GM23338 (cell line): ENCODE measurements around the gene KLHL9. TPM values are rescaled to one million over a fixed set of nuclear protein-coding genes. Genes with fewer than 3 reads are reported as not detected.

Experiments used
- ATAC-seq: fragments of 200-7000 bp; cut with Tn5 transposase; 3 replicates; pipeline ENCODE4 v1.9.1; 2020
- DNase-seq: peaks from one replicate; pipeline ENCODE4 v3.0.0-alpha.2; 2015; ENCODE audit warnings: low spot score
- H2AFZ ChIP-seq: fragments of 200-600 bp; sonication (generic); 2 replicates; pipeline ENCODE4 v1.8.0; 2016; ENCODE audit warnings: antibody characterized with exemption, mild to moderate bottlenecking, moderate library complexity
- H3F3A ChIP-seq: fragments of 200-600 bp; sonication (generic); replicated peaks from 2 replicates; pipeline ENCODE4 v1.8.0; 2017; ENCODE audit warnings: antibody characterized with exemption, mixed run types, low read depth
- H3K27ac ChIP-seq: fragments of 200-600 bp; sonication (generic); 2 replicates; pipeline ENCODE4 v1.6.1; 2016; ENCODE audit warnings: low read depth
- H3K27me3 ChIP-seq: fragments of 200-600 bp; sonication (generic); 2 replicates; pipeline ENCODE4 v1.8.0; 2016; ENCODE audit warnings: mild to moderate bottlenecking, mixed run types, moderate library complexity; ENCODE audit not compliant: insufficient read depth
- H3K36me3 ChIP-seq: fragments of 200-600 bp; sonication (generic); 2 replicates; pipeline ENCODE4 v1.8.0; 2016; ENCODE audit warnings: mild to moderate bottlenecking; ENCODE audit not compliant: insufficient read depth
- H3K4me1 ChIP-seq: fragments of 200-600 bp; sonication (generic); 2 replicates; pipeline ENCODE4 v1.8.0; 2016; ENCODE audit warnings: mild to moderate bottlenecking, moderate library complexity; ENCODE audit not compliant: insufficient read depth
- H3K4me2 ChIP-seq: fragments of 200-600 bp; sonication (generic); 2 replicates; pipeline ENCODE4 v1.7.1; 2017; ENCODE audit warnings: mixed run types
- H3K4me3 ChIP-seq: fragments of 200-600 bp; sonication (generic); 2 replicates; pipeline ENCODE4 v1.6.1; 2016; ENCODE audit warnings: mixed run types
- H3K79me2 ChIP-seq: fragments of 200-600 bp; sonication (generic); replicated peaks from 2 replicates; pipeline ENCODE4 v1.8.0; 2017; ENCODE audit warnings: mild to moderate bottlenecking; ENCODE audit not compliant: insufficient read depth
- H3K9me2 ChIP-seq: fragments of 200-600 bp; sonication (generic); 2 replicates; pipeline ENCODE4 v1.8.0; 2017; ENCODE audit not compliant: insufficient read depth
- H4K20me1 ChIP-seq: fragments of 200-600 bp; sonication (generic); replicated peaks from 2 replicates; pipeline ENCODE4 v1.8.0; 2017; ENCODE audit warnings: mild to moderate bottlenecking; ENCODE audit not compliant: insufficient read depth
- H3K27ac Mint-ChIP-seq: 2 replicates; pipeline ENCODE4 v1.8.0; 2020; ENCODE audit warnings: inconsistent platforms, mild to moderate bottlenecking, moderate library complexity, mixed read lengths
- H3K27me3 Mint-ChIP-seq: 3 replicates; pipeline ENCODE4 v1.8.0; 2022; ENCODE audit warnings: low read depth, mild to moderate bottlenecking, moderate library complexity, mixed read lengths, inconsistent platforms; ENCODE audit not compliant: insufficient read depth, poor library complexity
- H3K36me3 Mint-ChIP-seq: 3 replicates; pipeline ENCODE4 v1.8.0; 2021; ENCODE audit warnings: low read depth, mild to moderate bottlenecking, inconsistent platforms, moderate library complexity, mixed read lengths
- H3K4me1 Mint-ChIP-seq: 3 replicates; pipeline ENCODE4 v1.8.0; 2020; ENCODE audit warnings: mild to moderate bottlenecking, inconsistent platforms, mixed read lengths
- H3K4me3 Mint-ChIP-seq: 3 replicates; pipeline ENCODE4 v1.8.0; 2021; ENCODE audit warnings: moderate library complexity, mild to moderate bottlenecking, inconsistent platforms, mixed read lengths
- H3K9me3 Mint-ChIP-seq: 3 replicates; pipeline ENCODE4 v1.8.0; 2020; ENCODE audit warnings: moderate library complexity, mild to moderate bottlenecking, inconsistent platforms, mixed read lengths
- CREB1 ChIP-seq: fragments of 250-450 bp; sonication (Bioruptor Pico); IDR thresholded peaks from 2 replicates; pipeline ENCODE4 v1.5.0; 2020; ENCODE audit warnings: low read depth, mild to moderate bottlenecking, moderate library complexity
- EZH2 ChIP-seq: fragments of 200-600 bp; sonication (generic); IDR thresholded peaks from one replicate; pipeline ENCODE4 v1.8.0; 2017; ENCODE audit warnings: antibody characterized with exemption, mild to moderate bottlenecking, low read depth; ENCODE audit not compliant: unreplicated experiment
- EZH2phosphoT487 ChIP-seq: fragments of 200-600 bp; sonication (generic); IDR thresholded peaks from one replicate; pipeline ENCODE4 v1.8.1; 2018; ENCODE audit warnings: antibody characterized with exemption; ENCODE audit not compliant: unreplicated experiment
- JUNB ChIP-seq: IDR thresholded peaks from one replicate; pipeline ENCODE4 v1.6.1; 2016; ENCODE audit warnings: antibody characterized with exemption; ENCODE audit not compliant: unreplicated experiment
- NANOG ChIP-seq: IDR thresholded peaks from 2 replicates; pipeline ENCODE4 v1.6.1; 2016; ENCODE audit warnings: antibody characterized with exemption, borderline replicate concordance
- POLR2AphosphoS5 ChIP-seq: IDR thresholded peaks from 2 replicates; pipeline ENCODE4 v1.6.1; 2016; ENCODE audit warnings: antibody characterized with exemption, low read depth
- REST ChIP-seq: IDR thresholded peaks from one replicate; pipeline ENCODE4 v1.6.1; 2018; ENCODE audit warnings: antibody characterized with exemption; ENCODE audit not compliant: unreplicated experiment
- STAT1 ChIP-seq: IDR thresholded peaks from one replicate; pipeline ENCODE4 v1.6.1; 2016; ENCODE audit warnings: antibody characterized with exemption; ENCODE audit not compliant: unreplicated experiment
- ZNF114 ChIP-seq: fragments of 250-450 bp; sonication (Bioruptor Pico); IDR thresholded peaks from 2 replicates; pipeline ENCODE4 v1.5.0; 2020; ENCODE audit warnings: mild to moderate bottlenecking, moderate library complexity
- ZNF331 ChIP-seq: fragments of 250-450 bp; sonication (Bioruptor Pico); IDR thresholded peaks from 2 replicates; pipeline ENCODE4 v1.5.0; 2020; ENCODE audit warnings: low read depth, mild to moderate bottlenecking, moderate library complexity
- ZNF462 ChIP-seq: fragments of 250-450 bp; sonication (Bioruptor Pico); IDR thresholded peaks from 2 replicates; pipeline ENCODE4 v1.5.0; 2020; ENCODE audit warnings: mild to moderate bottlenecking, moderate library complexity
- polyA plus RNA-seq: library from polyadenylated mRNA; unstranded; fragments of >200 nt; fragmentation: Nextera tagmentation; extraction: Ambion mirVana; gene quantifications from 2 replicates; pipeline ENCODE4 v1.2.1, GENCODE V29; 2016
- total RNA-seq: library from RNA; depleted of rRNA; stranded (reverse); fragments of >200 nt; shearing (Covaris generic); gene quantifications from 2 replicates; pipeline ENCODE4 v1.2.3, GENCODE V29; 2014
- TF ChIP-seq, protein P1 (sequence below), 2 experiments: fragments of 200-600 bp in 1 of 2; sonication (generic) in 1 of 2; conservative IDR thresholded peaks; 2 replicates each; pipeline versions ENCODE4 v1.5.1 to v1.6.1; 2016 to 2017; ENCODE audit warnings: antibody characterized with exemption in 2 of 2, low read depth in 2 of 2, mild to moderate bottlenecking in 2 of 2, moderate library complexity in 1 of 2
- TF ChIP-seq, protein P2 (sequence below): IDR thresholded peaks from 2 replicates; pipeline ENCODE4 v1.6.1; 2016; ENCODE audit warnings: antibody characterized with exemption

The KLHL9 gene
- total and polyA plus RNA-seq, 2 experiments from 2014 or later, result 9.1 to 24.0 TPM

DNA sequence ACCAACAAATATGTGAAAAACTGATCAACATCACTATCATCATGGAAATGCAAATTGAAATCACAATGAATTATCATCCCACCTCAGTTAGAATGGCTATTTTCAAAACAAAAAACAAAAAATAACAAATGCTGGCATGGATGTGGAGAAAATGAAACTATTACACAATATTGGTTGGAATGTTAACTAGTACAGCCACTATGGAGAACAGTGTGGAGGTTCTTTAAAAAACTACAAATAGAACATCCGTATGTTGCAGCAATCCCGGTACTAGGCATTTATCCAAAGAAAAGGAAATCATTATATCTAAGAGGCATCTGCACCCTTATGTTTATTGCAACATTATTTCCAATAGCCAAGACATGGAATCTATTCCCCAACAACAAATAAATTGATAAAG lies 21.1 kb downstream of the KLHL9 start:
- TF ChIP-seq EZH2, result no peak
- no peak for TF ChIP-seq EZH2phosphoT487
- TF ChIP-seq REST, result no peak
- TF ChIP-seq ZNF331 (CRISPR knock-in tag), result no peak
- no peak for TF ChIP-seq JUNB
- TF ChIP-seq, protein P1, sequence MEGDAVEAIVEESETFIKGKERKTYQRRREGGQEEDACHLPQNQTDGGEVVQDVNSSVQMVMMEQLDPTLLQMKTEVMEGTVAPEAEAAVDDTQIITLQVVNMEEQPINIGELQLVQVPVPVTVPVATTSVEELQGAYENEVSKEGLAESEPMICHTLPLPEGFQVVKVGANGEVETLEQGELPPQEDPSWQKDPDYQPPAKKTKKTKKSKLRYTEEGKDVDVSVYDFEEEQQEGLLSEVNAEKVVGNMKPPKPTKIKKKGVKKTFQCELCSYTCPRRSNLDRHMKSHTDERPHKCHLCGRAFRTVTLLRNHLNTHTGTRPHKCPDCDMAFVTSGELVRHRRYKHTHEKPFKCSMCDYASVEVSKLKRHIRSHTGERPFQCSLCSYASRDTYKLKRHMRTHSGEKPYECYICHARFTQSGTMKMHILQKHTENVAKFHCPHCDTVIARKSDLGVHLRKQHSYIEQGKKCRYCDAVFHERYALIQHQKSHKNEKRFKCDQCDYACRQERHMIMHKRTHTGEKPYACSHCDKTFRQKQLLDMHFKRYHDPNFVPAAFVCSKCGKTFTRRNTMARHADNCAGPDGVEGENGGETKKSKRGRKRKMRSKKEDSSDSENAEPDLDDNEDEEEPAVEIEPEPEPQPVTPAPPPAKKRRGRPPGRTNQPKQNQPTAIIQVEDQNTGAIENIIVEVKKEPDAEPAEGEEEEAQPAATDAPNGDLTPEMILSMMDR (conservative IDR thresholded peaks at IDR 0.05; ENCODE audit: low read depth in 2 of 2), result no peak
- TF ChIP-seq ZNF114 (CRISPR knock-in tag), result no peak
- TF ChIP-seq, protein P2, sequence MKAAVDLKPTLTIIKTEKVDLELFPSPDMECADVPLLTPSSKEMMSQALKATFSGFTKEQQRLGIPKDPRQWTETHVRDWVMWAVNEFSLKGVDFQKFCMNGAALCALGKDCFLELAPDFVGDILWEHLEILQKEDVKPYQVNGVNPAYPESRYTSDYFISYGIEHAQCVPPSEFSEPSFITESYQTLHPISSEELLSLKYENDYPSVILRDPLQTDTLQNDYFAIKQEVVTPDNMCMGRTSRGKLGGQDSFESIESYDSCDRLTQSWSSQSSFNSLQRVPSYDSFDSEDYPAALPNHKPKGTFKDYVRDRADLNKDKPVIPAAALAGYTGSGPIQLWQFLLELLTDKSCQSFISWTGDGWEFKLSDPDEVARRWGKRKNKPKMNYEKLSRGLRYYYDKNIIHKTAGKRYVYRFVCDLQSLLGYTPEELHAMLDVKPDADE, result no peak
- TF ChIP-seq CREB1 (CRISPR knock-in tag), result no peak
- no peak for TF ChIP-seq NANOG
- TF ChIP-seq POLR2AphosphoS5, result no peak
- TF ChIP-seq ZNF462 (CRISPR knock-in tag), result no peak
- no peak for TF ChIP-seq STAT1
- Histone ChIP-seq H3K9me2 (no peaks in the 10 kb centered on the region), H3K36me3 (no peaks in the 10 kb centered on the region), H2AFZ (no peak overlapping the region), H4K20me1 (no peaks in the 10 kb centered on the region), H3K4me1 (no peaks in the 10 kb centered on the region), H3K27ac (no peak overlapping the region), H3K4me2 (no peak overlapping the region), H3K27me3 (no peaks in the 10 kb centered on the region), H3K4me3 (no peak overlapping the region), H3K79me2 (no peaks in the 10 kb centered on the region), H3F3A (no peaks in the 10 kb centered on the region)
- H3K27me3 Mint-ChIP-seq, result peaks cover 2% of the 10 kb centered on the region
- ATAC-seq (no peak), DNase-seq (no peak)
- H3K36me3 Mint-ChIP-seq, result peaks cover 4% of the 10 kb centered on the region; the same call in 1 of the 3 replicates
- H3K4me3 Mint-ChIP-seq, result no peak overlapping the region
- H3K9me3 Mint-ChIP-seq, result peaks cover 10% of the 10 kb centered on the region; the same call in 2 of the 3 replicates
- peaks cover 6% of the 10 kb centered on the region; the same call in 2 of the 3 replicates for H3K4me1 Mint-ChIP-seq
- no peak overlapping the region for H3K27ac Mint-ChIP-seq
